IMR-90 (cell line): ENCODE results near the gene GLRX5. TPM values are rescaled to one million over a fixed set of nuclear protein-coding genes. Genes with fewer than 3 reads are reported as not detected.

Experiments used
- microRNA-seq, 2 experiments: library from miRNA; stranded (forward) in 1 of 2; unstranded in 1 of 2; fragments of 10-50 nt in 1 of 2; fragments of <30 nt in 1 of 2; gene quantifications in 1 of 2; microRNA quantifications in 1 of 2; one replicate each; pipeline versions ENCODE3 to v1.1.0; 2013 to 2020; ENCODE audit not compliant: insufficient read depth in 1 of 2, insufficient read length in 1 of 2, unreplicated experiment in 1 of 2
- polyA plus RNA-seq, 3 experiments: library from polyadenylated mRNA; depleted of rRNA; stranded (reverse); fragments of >200 nt; gene quantifications; 2 replicates each; pipeline ENCODE4 v1.2.3, GENCODE V29; 2012; ENCODE audit warnings: low replicate concordance in 1 of 3
- small RNA-seq, 5 experiments: library from RNA; depleted of rRNA; stranded (forward); fragments of <200 nt; gene quantifications; one replicate each; pipeline ENCODE3, GENCODE V24; 2012
- total RNA-seq: library from RNA; depleted of rRNA; stranded (reverse); fragments of >200 nt; gene quantifications from 2 replicates; pipeline ENCODE4 v1.2.3, GENCODE V29; 2012; rRNA removed

GLRX5 gene
- total and polyA plus RNA-seq, 2 of the 4 experiments (the other 2 are of a cell fraction), result 32.4 to 40.4 TPM

Small RNA genes lying within 50 kb of the gene (microRNA-seq; reads per million reads assigned to microRNA genes)
- not detected for gene SCARNA13 (ENCODE audit: insufficient read depth, insufficient read length)

Small RNA genes lying within 50 kb of the gene (small RNA-seq; reads per million reads assigned to genes)
- gene SCARNA13, result 9.3 to 231 (median 21.1) reads per million in 5 experiments

Other genes with a start within 250 kb of the GLRX5 start
- under 0.01 and 0.18 TPM in 2 replicates for gene CLMN, start 215.1 kb upstream of the GLRX5 start, total RNA-seq
- 0.09 and 0.10 TPM in 2 replicates for gene CLMN, start 215.1 kb upstream of the GLRX5 start, polyA plus RNA-seq (2012; rRNA removed)
- 5.0 TPM in 2 replicates for gene SYNE3, start 18.4 kb upstream of the GLRX5 start, total RNA-seq
- gene SYNE3, start 18.4 kb upstream of the GLRX5 start, polyA plus RNA-seq (2012; rRNA removed), result 2.9 and 3.1 TPM in 2 replicates
- gene TCL1B, start 151.4 kb downstream of the GLRX5 start, total RNA-seq, result not detected in 2 replicates
- gene TCL1B, start 151.4 kb downstream of the GLRX5 start, polyA plus RNA-seq (2012; rRNA removed), result not detected in 2 replicates
- not detected in 2 replicates for gene TCL1A, start 179.1 kb downstream of the GLRX5 start, total RNA-seq
- gene TCL1A, start 179.1 kb downstream of the GLRX5 start, polyA plus RNA-seq (2012; rRNA removed), result not detected in 2 replicates